NCI-H1105 (cell line): Measurements from ENCODE around the gene TUBB4B.
"Not testable (repeated sequence)": the region's sequence is repeated elsewhere in the genome, so short reads cannot be mapped to it uniquely, and the experiment has no call there.

ENCODE experiments used
- DNase-seq: peaks from one replicate; lab custom pipeline; 2025; lab: John Stamatoyannopoulos, UW

TUBB4B gene

GRCh38 chr9:137237759-137238726 lies 3.0 kb upstream of the TUBB4B start:
- DNase-seq, result no peak

DNA sequence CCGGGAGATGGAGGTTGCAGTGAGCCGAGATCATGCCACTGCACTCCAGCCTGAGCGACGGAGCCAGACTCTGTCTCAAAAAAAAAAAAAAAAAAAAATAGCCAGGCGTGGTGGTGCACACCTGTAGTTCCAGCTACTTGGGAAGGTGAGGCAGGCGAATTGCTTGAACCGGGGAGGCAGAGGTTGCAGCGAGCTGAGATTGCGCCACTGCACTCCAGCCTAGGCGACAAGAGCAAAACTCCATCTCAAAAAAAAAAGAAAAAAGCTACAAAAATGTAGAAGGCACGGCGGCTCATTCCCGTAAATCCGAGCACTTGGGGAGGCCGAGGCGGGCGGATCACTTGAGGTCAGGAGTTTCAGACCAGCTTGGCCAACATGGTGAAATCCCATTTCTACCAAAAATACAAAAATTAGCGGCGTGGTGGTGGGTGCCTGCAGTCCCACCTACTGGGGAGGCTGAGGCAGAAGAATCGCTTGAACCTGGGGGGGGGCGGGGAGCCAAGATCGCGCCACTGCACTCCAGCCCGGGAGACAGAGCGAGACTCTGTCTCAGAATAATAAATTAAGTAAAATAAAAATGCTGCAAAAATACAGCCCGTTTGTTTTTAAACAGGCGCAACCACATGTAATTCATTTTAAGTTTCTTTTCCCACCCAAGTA lies 1.4 kb upstream of the TUBB4B start:
- DNase-seq, result not testable (repeated sequence)

GRCh38 chr9:137240318-137240840 lies 708 bp upstream of the TUBB4B start:
- DNase-seq, result no peak

DNA sequence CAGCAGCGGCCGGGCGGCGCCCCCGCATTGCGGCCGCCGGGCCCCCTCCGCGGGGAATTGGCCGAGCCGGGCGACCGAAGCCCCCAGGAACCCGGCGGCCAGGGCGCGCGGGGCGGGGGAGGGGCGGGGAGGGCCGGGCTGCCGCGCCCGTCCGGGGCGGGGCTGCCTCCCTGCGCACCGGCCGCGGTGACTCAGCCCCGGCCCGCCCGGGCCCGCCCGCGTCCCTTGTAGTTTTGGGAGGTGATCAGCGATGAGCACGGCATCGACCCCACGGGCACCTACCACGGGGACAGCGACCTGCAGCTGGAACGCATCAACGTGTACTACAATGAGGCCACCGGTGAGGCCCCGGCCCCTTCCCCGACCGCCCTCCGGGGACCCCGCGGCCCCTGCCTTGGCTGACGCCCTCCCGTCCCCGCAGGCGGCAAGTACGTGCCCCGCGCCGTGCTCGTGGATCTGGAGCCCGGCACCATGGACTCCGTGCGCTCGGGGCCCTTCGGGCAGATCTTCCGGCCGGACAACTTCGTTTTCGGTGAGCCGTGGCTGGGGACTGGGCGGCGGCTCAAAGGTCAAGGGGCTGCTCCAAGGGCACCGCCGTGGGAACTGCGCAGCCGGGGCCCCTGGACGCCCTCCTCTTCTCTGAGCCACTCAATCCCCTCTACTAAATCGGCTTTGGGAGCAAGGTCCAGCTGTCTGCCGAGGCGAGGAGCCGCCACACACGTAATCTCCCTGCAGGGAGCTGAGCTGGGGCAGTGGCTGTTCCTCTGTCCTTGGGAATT lies 592 bp downstream of the TUBB4B start:
- DNase-seq, result no peak

GRCh38 chr9:137242269-137243203 lies 1.4 kb downstream of the TUBB4B start:
- no peak for DNase-seq

DNA sequence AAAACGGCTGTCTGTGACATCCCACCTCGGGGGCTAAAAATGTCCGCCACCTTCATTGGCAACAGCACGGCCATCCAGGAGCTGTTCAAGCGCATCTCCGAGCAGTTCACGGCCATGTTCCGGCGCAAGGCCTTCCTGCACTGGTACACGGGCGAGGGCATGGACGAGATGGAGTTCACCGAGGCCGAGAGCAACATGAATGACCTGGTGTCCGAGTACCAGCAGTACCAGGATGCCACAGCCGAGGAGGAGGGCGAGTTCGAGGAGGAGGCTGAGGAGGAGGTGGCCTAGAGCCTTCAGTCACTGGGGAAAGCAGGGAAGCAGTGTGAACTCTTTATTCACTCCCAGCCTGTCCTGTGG lies 2.2 kb downstream of the TUBB4B start:
- not testable (repeated sequence) for DNase-seq

DNA sequence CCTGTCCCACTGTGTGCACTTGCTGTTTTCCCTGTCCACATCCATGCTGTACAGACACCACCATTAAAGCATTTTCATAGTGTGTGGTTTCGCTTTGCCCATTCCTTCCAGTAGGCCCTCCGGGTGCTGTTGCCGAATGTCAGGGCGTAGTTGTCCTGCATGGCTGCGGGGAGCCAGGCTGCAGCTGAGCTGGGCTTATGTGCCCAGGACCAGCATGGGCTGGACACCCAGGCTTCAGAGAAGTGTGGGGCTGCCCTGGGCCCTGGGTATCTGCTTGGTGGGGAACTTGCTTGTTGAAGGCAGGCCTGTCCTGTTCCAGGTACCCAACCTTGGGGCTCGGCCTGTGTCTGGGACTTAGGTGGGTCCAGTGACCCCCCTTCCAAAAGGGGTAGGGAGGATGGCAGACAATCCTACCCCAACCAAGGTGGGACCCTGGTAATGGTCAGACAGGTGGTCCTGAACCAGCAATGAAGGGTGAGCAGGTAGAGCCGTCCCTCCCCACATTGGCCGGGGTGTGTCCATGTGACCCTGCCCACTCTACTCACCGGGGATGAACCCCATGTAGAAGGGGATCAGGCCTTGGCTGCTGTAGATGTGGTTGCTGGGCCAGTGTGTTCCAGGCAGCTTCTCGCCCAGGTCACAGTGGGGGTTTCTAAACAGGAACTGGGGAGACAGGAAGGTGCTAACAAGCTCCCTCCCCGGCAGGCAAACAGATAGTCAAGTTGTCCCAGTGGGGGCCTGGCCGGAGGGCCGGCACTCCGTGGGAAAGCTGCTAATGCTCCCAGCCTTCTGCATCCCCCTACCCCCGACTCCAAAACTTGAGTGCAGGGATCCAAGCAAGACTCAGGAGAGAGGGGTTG lies 2.8 kb downstream of the TUBB4B start:
- DNase-seq, result no peak

DNA sequence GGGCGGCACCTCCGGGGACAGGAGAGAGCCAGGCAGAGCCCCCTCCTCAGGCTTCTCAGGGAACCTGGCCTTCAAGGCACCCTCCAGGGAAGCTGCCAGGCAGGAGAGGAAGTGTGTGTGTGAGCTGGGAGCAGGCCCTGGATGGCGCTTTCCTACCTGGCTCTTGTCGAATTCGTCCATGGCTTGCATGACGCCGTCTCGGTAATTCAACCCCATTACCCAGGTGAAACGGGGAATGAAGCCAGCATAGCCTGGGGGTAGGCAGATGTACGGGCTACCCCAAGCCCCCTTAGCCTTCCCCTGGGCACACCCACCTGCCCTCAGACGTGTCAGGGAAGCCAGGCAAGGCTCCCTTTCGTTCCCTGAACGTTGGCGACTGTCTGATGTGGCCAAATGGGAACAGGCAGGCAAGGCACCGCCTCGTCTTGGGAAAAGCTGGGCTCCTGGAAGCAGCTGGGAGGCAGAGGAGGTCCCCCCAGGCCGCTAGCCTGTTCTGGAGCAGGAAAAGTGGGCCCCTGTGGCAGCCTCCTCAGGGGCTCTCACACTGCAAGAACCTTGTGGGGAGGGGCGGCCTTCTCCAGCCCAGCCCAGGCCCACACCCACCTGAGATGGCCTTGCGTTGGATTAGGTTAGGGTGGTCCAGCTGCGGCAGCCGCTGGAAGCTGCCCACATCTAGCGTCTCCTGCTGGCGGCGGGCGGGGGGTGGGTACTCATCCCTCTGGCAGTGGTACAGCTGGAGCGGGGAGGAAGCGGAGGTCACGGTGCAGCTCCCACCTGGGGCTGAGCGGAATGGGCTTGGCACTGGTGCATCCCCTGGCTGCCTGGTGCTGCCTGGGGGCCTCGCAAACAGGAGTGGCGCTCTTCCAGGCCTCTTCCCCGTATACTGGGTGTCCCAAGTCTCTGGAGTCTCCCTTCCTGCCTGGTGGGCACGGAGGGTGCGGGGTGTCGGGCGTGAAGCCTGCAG lies 3.7 kb downstream of the TUBB4B start:
- DNase-seq, result no peak

GRCh38 chr9:137245450-137246421 lies 4.6 kb downstream of the TUBB4B start:
- no peak for DNase-seq

DNA sequence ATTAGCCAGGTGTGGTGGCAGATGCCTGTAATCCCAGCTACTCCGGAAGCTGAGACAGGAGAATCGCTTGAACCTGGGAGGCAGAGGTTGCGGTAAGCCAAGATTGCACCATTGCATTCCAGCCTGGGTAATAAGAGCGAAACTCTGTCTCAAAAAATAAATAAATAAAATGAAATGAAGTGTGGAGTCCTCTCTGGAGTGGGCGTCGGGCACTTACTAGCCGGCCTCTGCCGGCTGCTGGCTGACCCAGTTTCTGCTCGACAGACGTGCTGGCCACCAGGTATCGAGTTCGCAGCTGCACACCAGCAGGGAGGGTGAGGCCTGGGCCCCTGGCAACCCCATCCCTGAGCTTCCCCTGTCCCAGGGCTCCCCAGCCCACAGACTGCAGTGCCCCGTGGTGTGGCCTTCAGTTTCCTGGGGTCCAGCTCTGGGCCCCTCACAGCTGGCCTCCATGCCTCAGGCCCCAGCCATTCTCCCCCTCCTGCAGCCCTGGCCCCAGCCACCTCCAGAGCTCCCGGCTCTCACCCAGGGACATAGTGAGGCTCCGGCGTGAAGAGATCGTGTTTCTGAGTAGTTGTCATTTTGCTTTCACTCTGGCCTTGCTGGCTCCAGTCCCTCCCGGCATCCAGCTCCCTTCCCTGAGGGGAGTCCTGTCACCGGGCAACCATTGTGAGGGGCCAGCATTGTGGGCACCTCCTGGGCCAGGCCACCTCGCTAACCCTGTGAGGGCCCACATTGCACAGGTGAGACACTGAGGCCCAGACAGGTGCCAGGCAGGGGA lies 6.2 kb downstream of the TUBB4B start:
- DNase-seq, result no peak

DNA sequence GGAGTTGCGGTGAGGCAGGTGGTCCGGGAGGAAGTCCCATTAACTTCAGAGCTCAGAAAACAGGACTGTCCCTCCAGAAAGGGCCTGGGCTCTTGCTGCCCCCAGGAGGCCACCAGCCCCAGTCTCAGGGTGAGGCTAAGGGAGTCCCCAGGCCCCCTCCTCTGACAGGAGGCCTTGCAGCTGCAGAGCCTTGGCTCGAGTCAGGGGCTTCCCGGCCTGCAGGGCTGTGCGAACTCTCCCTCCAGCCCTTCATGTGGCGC lies 6.8 kb downstream of the TUBB4B start:
- DNase-seq, result no peak

GRCh38 chr9:137250329-137251193 lies 9.5 kb downstream of the TUBB4B start:
- DNase-seq, result no peak

GRCh38 chr9:137251194-137251461 lies 10.0 kb downstream of the TUBB4B start, which contains the start of gene STPG3:
STPG3 (plus strand) TSS chr9:137251286; CDS start chr9:137251287, 1 bp downstream.
- no peak for DNase-seq

- DNase-seq, result no peak
Observed at GRCh38 chr9:137251490-137252268, 10.6 kb downstream of the TUBB4B start.
